ENCODE measurements around the gene CD63.

Gene CD63

GRCh38 chr12:55692631-55693322, 36.0 kb downstream of the CD63 start:
- Histone ChIP-seq H3K9me3 (ENCODE audit: control insufficient read depth, insufficient read depth, low read depth, low read length) (no peaks in the 10 kb centered on the region), H3K4me1 (ENCODE audit: control insufficient read depth, insufficient read depth, low read length) (no peaks in the 10 kb centered on the region), H3K36me3 (ENCODE audit: control insufficient read depth in 2 of 2, insufficient read depth in 1 of 2, low read length in 2 of 2) (peaks cover 0 to 6% of the 10 kb centered on the region in 2 experiments; a peak in 1 of 3 replicates), H3K4me3 (ENCODE audit: low read depth, low read length) (no peak overlapping the region), H3K27ac (ENCODE audit: extremely low read depth, low read depth, low read length) (no peak overlapping the region)
- ChIA-PET CTCF (interaction anchor here (0.9 kb wide), 1 partner anchor 13 kb away, joined by 6 read pairs; no protein-coding TSS in a partner anchor), POLR2A (interaction anchor here (0.7 to 1.7 kb wide), 2 partner anchors 14 to 47 kb away, joined by 4 read pairs; no protein-coding TSS in a partner anchor)
- TF ChIP-seq ZNF777 (tag by site-specific recombination; IDR thresholded peaks at IDR 0.05; ENCODE audit: borderline replicate concordance) = no peak

GRCh38 chr12:55688716-55689655, 39.8 kb downstream of the CD63 start:
- H3K4me3 ChIP-seq (ENCODE audit: low read depth, low read length) = no peak overlapping the region
- H3K4me1 ChIP-seq (ENCODE audit: control insufficient read depth, insufficient read depth, low read length) = no peaks in the 10 kb centered on the region
- CTCF ChIA-PET = interaction anchor here (0.5 to 2.2 kb wide), 3 partner anchors 17 to 425 kb away, joined by 3 to 9 read pairs (median 4); no protein-coding TSS in a partner anchor
- peaks cover 0 to 7% of the 10 kb centered on the region in 2 experiments; a peak in 1 of 3 replicates for H3K36me3 ChIP-seq (ENCODE audit: control insufficient read depth in 2 of 2, insufficient read depth in 1 of 2, low read length in 2 of 2)
- H3K27ac ChIP-seq (ENCODE audit: extremely low read depth, low read depth, low read length) = no peak overlapping the region
- POLR2A ChIA-PET = no interaction called here
- H3K9me3 ChIP-seq (ENCODE audit: control insufficient read depth, insufficient read depth, low read depth, low read length) = no peaks in the 10 kb centered on the region
- TF ChIP-seq ZNF664 (tag by site-specific recombination; IDR thresholded peaks at IDR 0.05) (peak; percentile 90), ZNF792 (tag by site-specific recombination; IDR thresholded peaks at IDR 0.05) (no peak)

GRCh38 chr12:55687746-55688145, 41.1 kb downstream of the CD63 start:
- CTCF ChIA-PET = interaction anchor here (0.6 to 2.2 kb wide), 2 partner anchors 18 kb away, joined by 4 to 9 read pairs; no protein-coding TSS in a partner anchor

GRCh38 chr12:55686366-55687010, 42.3 kb downstream of the CD63 start:
- Histone ChIP-seq H3K36me3 (ENCODE audit: control insufficient read depth in 2 of 2, insufficient read depth in 1 of 2, low read length in 2 of 2) (peaks cover 0 to 3% of the 10 kb centered on the region in 2 experiments; a peak in 1 of 3 replicates), H3K4me1 (ENCODE audit: control insufficient read depth, insufficient read depth, low read length) (no peaks in the 10 kb centered on the region), H3K27ac (ENCODE audit: extremely low read depth, low read depth, low read length) (no peak overlapping the region), H3K4me3 (ENCODE audit: low read depth, low read length) (no peak overlapping the region), H3K9me3 (ENCODE audit: control insufficient read depth, insufficient read depth, low read depth, low read length) (no peaks in the 10 kb centered on the region)
- ChIA-PET POLR2A (no interaction called here), CTCF (interaction anchor here (0.6 kb wide), 1 partner anchor 855 kb away, joined by 4 read pairs; no protein-coding TSS in a partner anchor)
- no peak for TF ChIP-seq HIC1 (tag by site-specific recombination; IDR thresholded peaks at IDR 0.05)
- no peak for TF ChIP-seq ELK4 (IDR thresholded peaks at IDR 0.05; ENCODE audit: borderline replicate concordance, low read depth, low read length)
- no peak for TF ChIP-seq ZFHX2 (tag by site-specific recombination; conservative IDR thresholded peaks at IDR 0.05)
- TF ChIP-seq ZNF221 (tag by site-specific recombination; IDR thresholded peaks at IDR 0.05; ENCODE audit: borderline replicate concordance) = no peak
- TF ChIP-seq GLI2 (tag by site-specific recombination; IDR thresholded peaks at IDR 0.05; ENCODE audit: borderline replicate concordance, low read depth) = no peak
- no peak for TF ChIP-seq GLIS1 (tag by site-specific recombination; IDR thresholded peaks at IDR 0.05)
- TF ChIP-seq ZNF366 (tag by site-specific recombination; conservative IDR thresholded peaks at IDR 0.05) = no peak
- no peak for TF ChIP-seq MZF1 (tag by site-specific recombination; IDR thresholded peaks at IDR 0.05; ENCODE audit: borderline replicate concordance)
- no peak for TF ChIP-seq REST (tag by site-specific recombination; IDR thresholded peaks at IDR 0.05)
- TF ChIP-seq ZNF600 (tag by site-specific recombination; IDR thresholded peaks at IDR 0.05) = no peak

More at GRCh38 chr12:55687746-55688145, 41.1 kb downstream of the CD63 start:
- H3K36me3 ChIP-seq (ENCODE audit: control insufficient read depth in 2 of 2, insufficient read depth in 1 of 2, low read length in 2 of 2) = peaks cover 0 to 3% of the 10 kb centered on the region in 2 experiments; a peak in 1 of 3 replicates
- no peak overlapping the region for H3K4me3 ChIP-seq (ENCODE audit: low read depth, low read length)
- POLR2A ChIA-PET = no interaction called here
- no peaks in the 10 kb centered on the region for H3K9me3 ChIP-seq (ENCODE audit: control insufficient read depth, insufficient read depth, low read depth, low read length)
- TF ChIP-seq ZNF791 (tag by site-specific recombination; IDR thresholded peaks at IDR 0.05) (no peak), ZNF514 (tag by site-specific recombination; IDR thresholded peaks at IDR 0.05) (no peak), EGR2 (tag by site-specific recombination; IDR thresholded peaks at IDR 0.05; ENCODE audit: low read depth) (peak; percentile 53; the same call in 1 of the 2 replicates), ZFHX2 (tag by site-specific recombination; conservative IDR thresholded peaks at IDR 0.05) (peak; percentile 44; the same call in 1 of the 2 replicates), KLF16 (tag by site-specific recombination; IDR thresholded peaks at IDR 0.05) (no peak), ZNF600 (tag by site-specific recombination; IDR thresholded peaks at IDR 0.05) (no peak), ZNF10 (tag by site-specific recombination; IDR thresholded peaks at IDR 0.05) (no peak)
- no peak overlapping the region for H3K27ac ChIP-seq (ENCODE audit: extremely low read depth, low read depth, low read length)
- H3K4me1 ChIP-seq (ENCODE audit: control insufficient read depth, insufficient read depth, low read length) = no peaks in the 10 kb centered on the region
